Erythroblast (primary cell): ENCODE results near the gene ACVR1B.

ENCODE experiments used
- GATA1 ChIP-seq: IDR thresholded peaks from 2 replicates; pipeline ENCODE4 v1.6.1; 2011; ENCODE audit warnings: low read depth, mild to moderate bottlenecking, control low read depth, low read length, moderate library complexity
- POLR2A ChIP-seq: IDR thresholded peaks from 2 replicates; pipeline ENCODE4 v1.6.1; 2011; ENCODE audit warnings: mild to moderate bottlenecking, low read length

DNA sequence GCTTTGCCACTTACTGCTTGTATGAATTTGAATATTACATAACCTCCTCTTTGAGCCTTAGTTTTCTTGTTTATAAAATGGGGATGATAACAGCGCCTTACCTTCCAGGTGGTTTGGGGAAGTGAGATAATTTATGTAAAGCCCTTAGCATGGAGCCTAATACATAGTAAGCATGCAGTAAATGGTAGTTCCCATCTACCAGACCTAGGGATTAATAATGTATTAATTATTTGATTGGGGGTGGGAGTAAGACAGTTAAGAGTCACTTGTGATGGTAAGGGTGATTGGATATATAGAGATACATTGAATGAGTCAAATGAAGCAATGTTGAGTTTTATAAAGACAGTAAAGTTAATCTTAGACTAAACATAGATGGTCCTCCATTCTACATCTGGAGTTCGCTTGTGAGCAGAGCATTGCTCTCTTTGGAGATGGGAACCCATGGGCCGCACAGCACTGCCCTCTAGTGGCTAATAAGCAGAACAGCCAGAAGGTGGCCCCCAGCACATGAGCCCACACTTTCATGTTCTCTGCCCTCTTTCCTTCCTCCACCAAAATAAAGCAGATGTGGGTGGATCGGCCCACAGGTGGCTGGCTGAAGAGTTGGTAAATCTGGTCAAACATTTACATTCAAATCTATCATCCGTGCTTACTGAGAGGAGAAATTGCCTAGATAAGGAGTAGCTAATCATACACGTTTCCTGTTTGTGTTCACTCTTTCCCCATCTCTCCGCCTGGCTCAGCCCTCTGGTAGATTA is 28.7 kb downstream of the ACVR1B start:
- TF ChIP-seq POLR2A (no peak), GATA1 (no peak)
